GM12878 (cell line): ENCODE measurements around the gene APOBEC3C. TPM values are rescaled to one million over a fixed set of nuclear protein-coding genes. Genes with fewer than 3 reads are reported as not detected.

Experiments used
- ATAC-seq: fragments of 200-7000 bp; cut with Tn5 transposase; 3 replicates; pipeline ENCODE4 v1.9.1; 2020; ENCODE audit warnings: mild to moderate bottlenecking, moderate library complexity
- BruUV-seq: library from RNA; stranded (reverse); fragments of 400-500 nt; replicated peaks from 2 replicates; lab custom pipeline; 2021; lab: Mats Ljungman, UMichigan
- CTCF ChIA-PET: fragments of 300-600 bp; sonication (Branson Sonifier 250); formaldehyde crosslinking; extraction: SDS; loops from one replicate; lab custom pipeline; 2021; ENCODE audit warnings: inconsistent platforms; lab: Yijun Ruan, JAX
- POLR2A ChIA-PET: fragments of 350-600 bp; formaldehyde crosslinking; extraction: SDS; loops from one replicate; lab custom pipeline; 2021; ENCODE audit warnings: inconsistent platforms; lab: Charles Lee
- RAD21 ChIA-PET: fragments of 300-600 bp; sonication (Branson Sonifier 250); formaldehyde crosslinking; loops from one replicate; lab custom pipeline; 2023; ENCODE audit warnings: antibody characterized with exemption; ENCODE audit not compliant: unreplicated experiment; lab: Charles Lee
- SMC1A ChIA-PET: fragments of 300-600 bp; sonication (Branson Sonifier 250); formaldehyde crosslinking; loops from one replicate; lab custom pipeline; 2023; ENCODE audit not compliant: unreplicated experiment, uncharacterized antibody; lab: Charles Lee
- DNase-seq: peaks from one replicate; pipeline ENCODE4 v3.0.0-alpha.2; 2011; ENCODE audit warnings: low read depth, low spot score
- FAIRE-seq: peaks from 3 replicates; lab custom pipeline; 2011; peaks lifted over from hg19 to GRCh38; lab: Jason Lieb, UNC
- H2AFZ ChIP-seq: 2 replicates; pipeline ENCODE4 v1.6.0; 2011; ENCODE audit warnings: low read depth, low read length, control low read depth; ENCODE audit not compliant: control insufficient read depth
- H3K27ac ChIP-seq: 2 replicates; pipeline ENCODE4 v1.5.1; 2011; ENCODE audit warnings: control low read depth; ENCODE audit not compliant: control insufficient read depth, insufficient read depth
- H3K27me3 ChIP-seq, 2 experiments: replicated peaks in 1 of 2; 2 replicates each; pipeline versions ENCODE4 v1.6.0 to v1.6.1; 2011; ENCODE audit warnings: low read length in 1 of 2; ENCODE audit not compliant: control insufficient read depth in 2 of 2, insufficient read depth in 2 of 2
- H3K36me3 ChIP-seq, 2 experiments: 2 replicates each; pipeline ENCODE4 v1.5.1; 2011; ENCODE audit warnings: low read length in 1 of 2; ENCODE audit not compliant: control insufficient read depth in 2 of 2, insufficient read depth in 2 of 2
- H3K4me1 ChIP-seq: 2 replicates; pipeline ENCODE4 v1.6.1; 2011; ENCODE audit warnings: mild to moderate bottlenecking, low read length, moderate library complexity, mixed read lengths; ENCODE audit not compliant: control insufficient read depth, insufficient read depth
- H3K4me2 ChIP-seq: 2 replicates; pipeline ENCODE4 v1.6.0; 2011; ENCODE audit warnings: control low read depth; ENCODE audit not compliant: control insufficient read depth, insufficient read depth
- H3K4me3 ChIP-seq: fragments of 200-600 bp; sonication (generic); 2 replicates; pipeline ENCODE4 v1.5.1; 2016
- H3K79me2 ChIP-seq: 2 replicates; pipeline ENCODE4 v1.6.0; 2011; ENCODE audit warnings: low read length; ENCODE audit not compliant: control insufficient read depth, insufficient read depth
- H3K9ac ChIP-seq: 2 replicates; pipeline ENCODE4 v1.8.0; 2011; ENCODE audit warnings: low read length, control low read depth, mixed read lengths; ENCODE audit not compliant: control insufficient read depth, insufficient read depth
- H3K9me3 ChIP-seq: replicated peaks from 3 replicates; pipeline ENCODE4 v1.5.1; 2011; ENCODE audit warnings: mild to moderate bottlenecking, low read length; ENCODE audit not compliant: control insufficient read depth, insufficient read depth
- H4K20me1 ChIP-seq: 2 replicates; pipeline ENCODE4 v1.6.0; 2011; ENCODE audit not compliant: control insufficient read depth, insufficient read depth
- EP300 ChIP-seq, 2 experiments: fragments of 150-350 bp in 1 of 2; IDR thresholded peaks; 2 replicates each; pipeline ENCODE4 v1.6.1; 2011 to 2012; ENCODE audit warnings: low read depth in 2 of 2, low read length in 2 of 2, borderline replicate concordance in 1 of 2, improper control_type of control experiment in 1 of 2, inconsistent platforms in 1 of 2; ENCODE audit not compliant: control insufficient read depth in 1 of 2
- HDAC6 ChIP-seq: fragments of 200-600 bp; sonication (generic); IDR thresholded peaks from one replicate; pipeline ENCODE4 v1.8.0; 2017; ENCODE audit warnings: antibody characterized with exemption; ENCODE audit not compliant: unreplicated experiment
- NFYB ChIP-seq: IDR thresholded peaks from 2 replicates; pipeline ENCODE4 v1.6.1; 2011; ENCODE audit warnings: low read depth, mild to moderate bottlenecking, low read length, improper control_type of control experiment, moderate library complexity; ENCODE audit not compliant: insufficient read depth
- SUPT20H ChIP-seq: IDR thresholded peaks from 2 replicates; pipeline ENCODE4 v1.6.1; 2011; ENCODE audit warnings: low read depth, mild to moderate bottlenecking, low read length, moderate library complexity, borderline replicate concordance; ENCODE audit not compliant: control insufficient read depth
- YY1 ChIP-seq: IDR thresholded peaks from 2 replicates; pipeline ENCODE4 v1.6.1; 2011; ENCODE audit warnings: low read depth, mild to moderate bottlenecking, low read length
- WGBS: methylation state at CpG from one replicate; pipeline ENCODE4 v1.1.6; 2016; ENCODE audit warnings: low lambda C conversion rate; ENCODE audit not compliant: insufficient replicate concordance, insufficient coverage; ENCODE audit errors: missing lambda C conversion rate; 5-methylcytosine and 5-hydroxymethylcytosine counted together
- in situ Hi-C: fragments of 300-500 bp; cut with MboI; formaldehyde crosslinking; loops from 9 replicates; pipeline ENCODE4 v1.14.3; 2018; ENCODE audit warnings: mixed read lengths
- intact Hi-C: fragments of 100-400 bp; cut with micrococcal nuclease; formaldehyde crosslinking; loops from one replicate; pipeline ENCODE4 v1.14.2; 2022; ENCODE audit not compliant: unreplicated experiment
- polyA plus RNA-seq, 11 experiments: library from polyadenylated mRNA; depleted of rRNA in 4 of 11; unstranded in 6 of 11; stranded (reverse) in 5 of 11; fragments of >200 nt; fragmentation: Nextera tagmentation in 4 of 11; fragmentation: Illumina TruSeq in 1 of 11; extraction: Ambion mirVana in 4 of 11; extraction: Trizol in 1 of 11; gene quantifications; 1 replicate in 1 of 11; 2 replicates in 10 of 11; pipeline versions ENCODE4 v1.2.1 to v1.2.3, GENCODE V29; 2011 to 2016; ENCODE audit warnings: inconsistent platforms in 2 of 11, missing spikeins in 2 of 11, low read depth in 1 of 11
- total RNA-seq, 4 experiments: library from RNA; depleted of rRNA in 3 of 4; stranded (reverse); fragments of >200 nt in 3 of 4; fragmentation: Illumina TruSeq in 1 of 4; extraction: Trizol in 1 of 4; gene quantifications; 2 replicates each; pipeline versions ENCODE4 v1.2.1 to v1.2.3, GENCODE V29; 2013 to 2021
- TF ChIP-seq, protein P1 (sequence below): fragments of 450-650 bp; IDR thresholded peaks from 2 replicates; pipeline ENCODE4 v1.6.1; 2018; ENCODE audit warnings: borderline replicate concordance, mild to moderate bottlenecking; ENCODE audit not compliant: partially characterized antibody

APOBEC3C gene
- total and polyA plus RNA-seq, 10 of the 15 experiments (the other 5 are each of a cell fraction or from before 2014, with no cell fraction given), result 22.9 to 290 (median 156) TPM

- TF ChIP-seq NFYB, result no peak
- TF ChIP-seq, protein P1, sequence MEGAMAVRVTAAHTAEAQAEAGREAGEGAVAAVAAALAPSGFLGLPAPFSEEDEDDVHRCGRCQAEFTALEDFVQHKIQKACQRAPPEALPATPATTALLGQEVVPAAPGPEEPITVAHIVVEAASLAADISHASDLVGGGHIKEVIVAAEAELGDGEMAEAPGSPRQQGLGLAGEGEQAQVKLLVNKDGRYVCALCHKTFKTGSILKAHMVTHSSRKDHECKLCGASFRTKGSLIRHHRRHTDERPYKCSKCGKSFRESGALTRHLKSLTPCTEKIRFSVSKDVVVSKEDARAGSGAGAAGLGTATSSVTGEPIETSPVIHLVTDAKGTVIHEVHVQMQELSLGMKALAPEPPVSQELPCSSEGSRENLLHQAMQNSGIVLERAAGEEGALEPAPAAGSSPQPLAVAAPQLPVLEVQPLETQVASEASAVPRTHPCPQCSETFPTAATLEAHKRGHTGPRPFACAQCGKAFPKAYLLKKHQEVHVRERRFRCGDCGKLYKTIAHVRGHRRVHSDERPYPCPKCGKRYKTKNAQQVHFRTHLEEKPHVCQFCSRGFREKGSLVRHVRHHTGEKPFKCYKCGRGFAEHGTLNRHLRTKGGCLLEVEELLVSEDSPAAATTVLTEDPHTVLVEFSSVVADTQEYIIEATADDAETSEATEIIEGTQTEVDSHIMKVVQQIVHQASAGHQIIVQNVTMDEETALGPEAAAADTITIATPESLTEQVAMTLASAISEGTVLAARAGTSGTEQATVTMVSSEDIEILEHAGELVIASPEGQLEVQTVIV, result no peak
- TF ChIP-seq SUPT20H, result no peak
Measured at GRCh38 chr22:38996105-38996504, 18.0 kb upstream of the APOBEC3C start (continued).

DNA sequence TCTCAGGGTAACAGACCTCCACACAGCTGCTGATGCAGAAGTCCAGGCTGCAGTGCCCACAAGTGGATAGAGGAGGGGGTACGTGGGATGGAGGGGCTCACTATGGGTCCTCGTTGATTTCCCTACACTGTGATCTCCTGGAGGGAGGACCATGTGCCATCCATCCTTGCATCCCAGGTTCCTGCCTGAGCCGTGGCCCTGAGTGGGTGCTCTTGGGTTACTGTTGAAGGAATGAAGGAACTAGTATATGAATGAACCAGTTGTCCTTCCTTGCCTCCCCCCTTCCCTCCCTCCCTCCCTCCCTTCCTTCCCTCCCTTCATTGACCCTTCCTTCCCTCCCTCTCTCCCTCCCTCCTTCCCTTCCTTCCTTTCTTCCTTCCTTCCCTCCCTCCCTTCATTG lies 16.5 kb upstream of the APOBEC3C start:
- in situ Hi-C loops (no loop called here), intact Hi-C loops (no loop called here)
- 39% methylated on average over 3 of the region's 3 CpGs for WGBS
- ATAC-seq, result no peak
- no peaks in the 10 kb centered on the region for H3K79me2 ChIP-seq
- no peaks in the 10 kb centered on the region for H3K36me3 ChIP-seq
- no peak overlapping the region for H3K4me3 ChIP-seq
- peaks cover 4% of the 10 kb centered on the region for H3K4me1 ChIP-seq
- no peak for FAIRE-seq
- no peaks in the 10 kb centered on the region for H4K20me1 ChIP-seq
- CTCF ChIA-PET, result interaction anchor here (1.0 kb wide), 1 partner anchor 128 kb away, joined by 4 read pairs; no protein-coding TSS in a partner anchor
- RAD21 ChIA-PET, result interaction anchor here (1.0 kb wide), 1 partner anchor 129 kb away, joined by 3 read pairs; no protein-coding TSS in a partner anchor
- DNase-seq, result no peak
- H3K9ac ChIP-seq, result no peak overlapping the region
- no TSS peak for BruUV-seq
- SMC1A ChIA-PET, result interaction anchor here (0.5 kb wide), 1 partner anchor 1372 kb away, joined by 3 read pairs; no protein-coding TSS in a partner anchor
- H3K27me3 ChIP-seq, result no peaks in the 10 kb centered on the region
- no peak overlapping the region for H3K4me2 ChIP-seq
- H3K27ac ChIP-seq, result no peak overlapping the region
- TF ChIP-seq YY1 (no peak), EP300 (IDR thresholded peaks at IDR 0.05; ENCODE audit: borderline replicate concordance in 1 of 2, control insufficient read depth in 1 of 2, low read depth in 2 of 2, low read length in 2 of 2) (no peak), HDAC6 (no peak)
- POLR2A ChIA-PET, result interaction anchor here (0.9 kb wide), 1 partner anchor 12 kb away, joined by 3 read pairs; no protein-coding TSS in a partner anchor
- H2AFZ ChIP-seq, result no peak overlapping the region
- peaks cover 4% of the 10 kb centered on the region; the same call in 1 of the 3 replicates for H3K9me3 ChIP-seq
